NB4 (cell line): ENCODE measurements around the gene ZNF587B.
A peak's percentile ranks its signal among the peaks of the same experiment; 100 is the strongest.
"Not testable (repeated sequence)": the region's sequence is repeated elsewhere in the genome, so short reads cannot be mapped to it uniquely, and the experiment has no call there.

ENCODE experiments used
- DNase-seq: peaks from one replicate; pipeline ENCODE4 v3.0.0; 2010; ENCODE audit warnings: low read depth
- H3K4me3 ChIP-seq: one replicate; pipeline ENCODE4 v1.5.1; 2011; ENCODE audit warnings: mild to moderate bottlenecking, low read depth, low read length, moderate library complexity
- CTCF ChIP-seq: IDR thresholded peaks from one replicate; pipeline ENCODE4 v1.5.1; 2012; ENCODE audit warnings: low read depth, low read length
- POLR2A ChIP-seq: IDR thresholded peaks from 2 replicates; pipeline ENCODE4 v1.6.1; 2011; ENCODE audit warnings: mild to moderate bottlenecking; ENCODE audit not compliant: insufficient read length; ENCODE audit errors: extremely low read depth

ZNF587B gene

DNA sequence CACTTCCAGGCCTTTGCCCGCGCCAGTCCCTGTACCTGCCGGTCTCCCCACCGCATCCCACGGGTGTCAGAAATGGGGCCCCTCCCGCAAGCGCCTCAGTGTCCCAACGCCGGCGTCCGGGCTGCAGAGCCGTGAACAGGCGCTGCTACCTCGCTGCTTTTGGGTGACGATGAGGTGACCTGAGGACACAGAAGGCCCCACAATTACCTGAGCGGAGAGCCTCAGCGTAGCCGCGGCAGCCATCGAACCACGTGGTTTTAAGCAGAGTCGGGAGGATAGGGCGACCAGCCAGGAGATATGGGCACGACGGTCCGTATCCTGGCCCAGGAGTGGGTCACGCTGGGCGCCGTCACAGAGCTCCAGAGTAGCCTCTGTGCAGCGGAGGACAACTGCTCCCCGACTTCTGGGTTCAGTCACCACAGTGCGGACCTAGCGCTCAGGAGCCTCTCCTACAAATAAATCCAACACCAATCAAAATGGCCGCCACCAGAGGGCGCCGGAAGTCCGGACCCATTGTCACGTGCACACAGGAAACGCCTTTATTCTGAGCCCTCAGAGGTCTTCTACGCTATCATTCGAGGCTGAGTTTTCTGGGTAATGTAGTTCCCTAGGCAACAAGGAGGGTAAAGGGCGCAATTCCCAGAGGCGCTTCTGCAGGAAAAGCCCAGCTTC is 58.6 kb downstream of the ZNF587B start, which contains the start of gene ZNF814:
ZNF814 (minus strand) TSS at position 478 of the 672 bp plus-strand sequence; CDS start at position 243, 235 bp downstream.
- peak; percentile 14 for DNase-seq
- TF ChIP-seq POLR2A = no peak
- peak; percentile 24 for TF ChIP-seq CTCF
- no peak within 1 kb of the TSS for H3K4me3 ChIP-seq

DNA sequence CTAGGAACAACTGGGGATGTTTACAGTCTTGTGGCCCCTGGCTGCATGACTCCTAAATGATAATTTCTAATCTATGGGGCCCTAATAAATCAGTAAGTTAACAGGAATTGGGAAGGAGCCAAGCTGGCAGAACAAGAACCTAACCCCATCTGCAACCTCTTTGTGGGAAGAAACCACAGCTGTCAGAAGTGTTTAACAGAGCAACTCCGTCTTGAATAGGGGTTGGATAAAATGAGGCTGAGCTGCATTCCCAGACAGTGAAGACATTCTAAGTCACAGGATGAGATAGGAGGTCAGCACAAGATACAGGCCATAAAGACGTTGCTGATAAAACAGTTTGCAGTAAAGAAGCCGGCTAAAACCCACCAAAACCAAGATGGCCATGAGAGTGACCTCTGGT is 60.6 kb downstream of the ZNF587B start:
- not testable (repeated sequence) for H3K4me3 ChIP-seq, DNase-seq
